GM19468 (cell line): ENCODE data around the gene SLC24A3.

Experiments used
- ATAC-seq: cut with Tn5 transposase; IDR thresholded peaks from one replicate; pipeline ENCODE4 v1.9.1; 2021; ENCODE audit warnings: mild to moderate bottlenecking, moderate library complexity, moderate number of reproducible peaks; ENCODE audit not compliant: unreplicated experiment; ENCODE audit errors: extremely low read depth

The SLC24A3 gene

DNA sequence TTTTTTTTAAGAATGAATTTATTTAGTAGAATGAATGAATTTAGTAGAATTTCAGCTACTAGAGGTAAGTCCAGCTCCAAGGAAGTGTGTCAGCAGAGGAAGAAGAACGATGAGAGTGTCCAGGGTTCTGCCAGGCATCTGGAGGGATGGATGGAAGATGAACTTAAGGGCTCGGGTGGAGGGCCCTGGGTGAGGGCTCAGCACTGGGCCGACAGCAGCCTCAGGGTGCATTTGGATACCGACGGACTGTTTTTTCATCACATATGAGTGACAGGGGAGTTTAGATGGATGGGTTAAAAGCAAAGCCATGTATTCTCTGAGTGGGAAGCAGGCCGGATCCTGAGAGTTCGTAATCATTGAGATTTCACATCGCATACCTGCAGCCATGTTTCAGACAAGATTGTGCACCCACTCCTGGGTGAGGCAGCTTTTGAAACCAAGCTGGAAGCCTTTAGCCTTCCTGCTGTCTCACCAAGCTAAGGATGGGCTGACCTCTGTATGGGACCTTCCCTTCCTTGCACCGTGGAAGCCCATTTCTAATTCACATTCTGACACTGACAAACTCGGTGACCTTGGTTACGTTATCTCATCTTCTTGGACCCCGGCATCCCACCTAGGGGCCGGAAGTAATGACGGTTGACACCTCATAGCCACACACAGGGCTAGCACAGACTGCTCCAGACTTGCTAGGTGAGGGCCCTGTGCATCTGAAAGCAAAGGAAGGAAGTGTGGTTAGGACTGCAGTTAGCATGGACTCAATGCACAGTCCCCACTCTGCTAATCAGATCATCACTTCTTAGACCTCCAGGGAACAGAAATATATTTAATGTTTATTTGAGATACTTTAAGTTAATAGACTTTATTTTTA, 228.5 kb downstream of the SLC24A3 start:
- ATAC-seq, result no peak

DNA sequence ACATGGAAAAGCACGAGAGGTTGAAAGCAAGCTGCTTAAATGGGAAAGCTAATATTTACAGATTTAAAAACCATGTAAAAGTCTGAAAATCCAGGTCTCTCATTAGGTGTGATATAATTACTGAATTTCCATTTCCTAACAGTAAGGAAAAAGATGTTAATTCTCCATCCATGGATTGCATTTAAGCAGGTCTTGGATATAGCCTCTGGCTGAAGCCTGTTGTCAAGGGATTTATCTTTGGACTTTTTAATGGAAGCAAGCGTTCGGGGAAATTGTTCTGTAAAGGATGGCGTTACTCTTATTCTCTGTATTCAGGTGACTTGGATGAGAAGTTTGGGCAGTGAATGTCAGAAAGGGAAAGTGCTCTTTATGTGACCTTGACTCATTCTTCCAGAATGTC, 233.8 kb downstream of the SLC24A3 start:
- ATAC-seq, result no peak

DNA sequence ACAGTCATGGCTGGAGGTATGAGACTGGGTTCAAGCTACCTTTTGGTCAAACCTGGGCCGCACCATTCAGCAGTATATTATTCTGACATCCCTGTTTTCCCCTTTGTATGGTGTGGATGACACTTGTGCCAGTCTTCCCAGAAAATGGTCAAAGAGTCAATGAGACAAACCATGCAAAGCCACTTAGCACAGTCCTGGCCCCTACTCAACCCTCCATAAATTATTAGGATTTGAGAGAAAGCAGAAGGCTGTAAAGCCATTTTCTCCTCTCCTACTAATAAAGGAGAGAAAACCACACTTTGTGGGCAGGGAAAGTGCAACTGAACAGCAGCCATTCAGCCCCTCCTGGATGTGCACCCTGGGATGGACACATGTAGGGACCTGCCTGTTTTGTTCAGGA, 236.2 kb downstream of the SLC24A3 start:
- no peak for ATAC-seq

DNA sequence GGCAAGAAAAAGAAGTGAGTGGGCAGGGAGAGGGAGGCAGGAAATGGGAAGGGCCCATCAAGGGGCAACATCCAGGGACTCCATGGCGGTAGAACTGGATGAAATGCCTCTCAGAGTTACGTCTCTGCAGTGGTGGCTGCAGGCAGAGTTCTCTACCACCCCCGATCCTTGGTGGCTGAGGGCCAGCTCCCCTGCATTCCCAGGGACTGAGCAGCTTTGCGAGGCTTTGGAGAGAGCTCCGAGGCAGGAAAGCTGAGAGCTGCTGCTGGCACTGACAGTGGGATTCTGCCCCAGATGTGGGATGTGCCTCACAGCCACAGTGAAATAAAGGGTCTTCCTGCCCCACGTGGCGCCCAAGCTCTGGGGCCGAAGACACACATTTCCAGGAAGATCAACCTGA, 236.6 kb downstream of the SLC24A3 start:
- ATAC-seq, result no peak

DNA sequence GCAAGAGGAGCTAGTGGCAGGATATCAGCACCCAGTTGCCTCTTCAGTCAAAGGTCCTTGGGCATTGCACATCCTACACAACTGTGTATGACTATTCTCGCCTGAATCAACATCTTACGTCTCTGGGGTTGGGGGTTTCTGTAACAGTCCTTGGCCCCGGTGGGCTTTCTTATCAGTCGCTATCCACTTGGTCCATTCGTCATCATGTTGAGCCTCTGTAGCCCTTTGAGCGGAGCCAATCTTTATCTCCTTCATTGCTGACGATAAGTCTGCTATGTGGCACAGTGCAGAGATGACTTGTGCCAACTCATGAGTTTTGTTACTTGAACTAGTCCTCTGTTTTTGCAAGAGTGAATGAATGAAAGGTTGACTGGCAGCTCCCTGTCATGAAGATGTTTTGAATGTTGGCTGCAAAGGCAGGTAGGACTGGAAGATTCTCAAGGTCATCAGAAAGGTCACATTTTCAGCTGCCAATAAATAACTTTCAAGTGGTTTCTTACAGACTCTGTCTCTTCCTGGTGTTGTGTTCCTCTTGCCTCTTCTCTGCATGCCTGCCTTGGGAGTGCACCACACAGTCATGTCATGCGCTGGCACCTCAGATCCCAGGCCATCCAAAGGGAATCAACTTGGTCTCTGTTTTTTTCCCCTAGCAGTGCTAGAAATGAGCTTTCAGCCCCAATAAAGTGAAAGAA, 238.9 kb downstream of the SLC24A3 start:
- ATAC-seq, result no peak

DNA sequence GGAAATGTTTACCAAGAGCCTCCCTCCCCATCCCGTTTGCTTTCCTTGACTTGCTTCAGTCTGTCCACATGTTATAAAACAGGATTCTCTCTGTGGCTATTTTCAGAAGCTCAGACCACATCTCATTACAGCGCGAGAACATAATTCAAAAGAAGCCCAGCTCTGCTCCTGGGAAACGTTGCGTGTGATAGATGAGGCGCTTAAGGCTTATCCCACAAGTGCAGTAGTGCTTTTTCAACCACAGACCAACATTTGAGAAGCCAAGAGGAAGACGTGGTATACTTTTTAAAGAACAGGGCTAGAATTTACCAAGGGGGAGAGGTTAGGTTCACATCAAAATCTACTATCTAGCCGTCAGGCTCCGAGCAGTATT, 239.5 kb downstream of the SLC24A3 start:
- no peak for ATAC-seq

DNA sequence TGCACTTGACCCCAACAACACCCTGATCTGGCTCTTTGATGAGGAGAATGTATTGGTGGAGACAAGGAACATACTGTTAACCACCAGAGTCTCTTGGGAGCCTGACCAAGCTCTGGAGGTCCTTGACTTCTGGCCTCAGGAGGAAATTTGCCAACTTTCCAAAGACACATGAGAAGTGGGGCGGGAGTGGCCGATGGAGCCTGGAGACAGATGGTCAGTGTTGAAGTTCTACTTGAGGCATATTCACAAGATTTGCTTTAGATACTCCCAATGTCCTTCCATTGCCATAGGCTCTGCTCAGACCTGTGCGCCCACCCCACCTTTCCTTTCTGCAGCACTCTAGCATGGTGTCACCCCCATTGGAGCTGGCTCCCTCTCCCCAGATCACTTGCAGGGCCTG, 241.0 kb downstream of the SLC24A3 start:
- no peak for ATAC-seq

DNA sequence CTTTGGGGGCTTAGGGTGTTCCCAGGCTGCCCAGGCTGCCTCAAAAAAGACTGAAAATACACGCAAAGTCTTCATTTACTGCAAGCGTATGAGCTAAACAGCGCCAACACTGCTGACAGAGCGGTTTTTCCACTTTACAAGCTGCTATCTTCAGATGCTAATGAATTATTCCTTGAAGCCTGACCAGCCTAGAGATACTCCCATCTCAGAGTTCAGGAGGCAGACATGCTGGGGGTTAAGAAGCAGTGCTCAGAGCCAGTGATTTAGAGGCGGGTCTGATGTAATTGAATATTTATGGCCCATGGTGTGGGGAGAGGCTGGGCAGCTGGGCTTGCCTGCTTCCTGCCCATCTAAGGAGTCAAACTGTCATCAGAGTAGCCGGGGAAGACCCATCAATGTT, 241.4 kb downstream of the SLC24A3 start:
- ATAC-seq, result no peak

DNA sequence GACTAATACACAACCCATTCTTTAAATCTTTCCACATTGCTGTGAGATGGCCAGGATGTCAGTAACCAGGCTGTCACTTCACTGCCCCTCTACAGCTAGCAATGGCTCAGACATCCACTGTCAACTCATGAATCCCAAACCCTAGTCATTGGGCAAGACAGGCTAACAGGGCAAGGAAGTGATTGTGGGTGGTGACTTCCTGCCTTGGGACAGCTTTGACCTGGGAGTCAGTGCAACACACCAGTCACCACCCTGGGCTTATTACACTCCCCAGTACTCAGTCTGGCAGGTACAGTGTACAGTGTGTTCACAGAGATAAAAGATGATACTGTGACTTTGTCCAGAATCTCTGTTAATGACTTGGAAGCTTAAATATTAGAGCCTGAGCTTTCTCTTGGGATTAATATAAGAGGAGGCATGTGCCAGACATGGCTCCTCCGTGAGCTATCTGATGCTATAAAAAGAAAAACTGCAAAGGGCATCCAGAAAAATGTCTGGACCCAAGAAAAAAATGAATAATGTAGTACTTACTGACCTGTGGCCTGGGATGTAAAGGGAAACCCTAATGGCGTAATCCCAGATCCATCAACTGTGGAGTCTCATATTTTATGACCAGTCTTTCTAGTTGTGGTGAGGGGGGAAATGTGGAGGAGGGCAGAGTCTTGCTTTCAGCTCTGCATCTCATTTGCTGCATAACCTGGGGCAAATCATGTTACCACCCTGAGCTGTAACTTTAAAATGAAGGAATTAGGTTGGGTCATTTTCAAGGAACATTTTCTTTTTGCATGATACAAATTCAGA, 244.4 kb downstream of the SLC24A3 start:
- no peak for ATAC-seq

DNA sequence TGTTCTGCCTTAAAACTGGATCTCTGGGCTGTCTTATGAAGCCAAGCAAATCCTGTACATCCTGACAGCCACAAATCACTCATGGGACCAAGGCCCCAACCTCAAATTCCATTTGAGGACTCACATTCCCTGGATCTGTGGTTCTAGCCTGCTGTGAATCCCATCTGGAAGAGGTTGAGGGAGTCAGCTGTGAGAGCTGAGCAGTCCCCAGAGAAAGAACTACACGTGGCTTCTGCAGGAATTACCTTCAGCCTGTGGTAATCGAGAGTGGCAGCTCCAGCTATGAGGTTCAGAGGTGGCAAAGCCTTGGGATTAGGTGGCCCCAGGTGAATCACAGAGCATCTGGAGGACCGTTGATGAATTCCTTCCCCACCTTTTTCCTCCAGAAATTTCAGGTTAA, 245.2 kb downstream of the SLC24A3 start:
- no peak for ATAC-seq

DNA sequence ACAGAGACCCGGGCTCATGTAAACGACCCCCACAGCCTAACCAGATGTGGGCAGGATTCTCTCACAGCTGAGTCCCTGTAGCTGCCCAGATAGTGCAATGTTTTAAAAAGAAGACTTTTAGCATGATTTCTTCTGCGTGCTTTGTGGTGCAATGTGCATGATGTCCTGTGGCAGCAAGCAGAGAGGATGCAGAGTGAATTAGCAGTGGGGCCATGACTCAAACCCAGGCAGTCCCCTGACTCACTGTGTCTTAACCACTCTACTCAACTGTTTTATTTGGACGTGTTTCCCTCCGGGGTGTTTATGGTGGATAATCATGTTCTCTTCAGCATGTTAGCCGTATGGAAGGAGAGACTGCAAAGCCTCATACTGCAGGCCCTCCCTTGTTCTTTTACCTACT, 247.9 kb downstream of the SLC24A3 start:
- ATAC-seq, result no peak

DNA sequence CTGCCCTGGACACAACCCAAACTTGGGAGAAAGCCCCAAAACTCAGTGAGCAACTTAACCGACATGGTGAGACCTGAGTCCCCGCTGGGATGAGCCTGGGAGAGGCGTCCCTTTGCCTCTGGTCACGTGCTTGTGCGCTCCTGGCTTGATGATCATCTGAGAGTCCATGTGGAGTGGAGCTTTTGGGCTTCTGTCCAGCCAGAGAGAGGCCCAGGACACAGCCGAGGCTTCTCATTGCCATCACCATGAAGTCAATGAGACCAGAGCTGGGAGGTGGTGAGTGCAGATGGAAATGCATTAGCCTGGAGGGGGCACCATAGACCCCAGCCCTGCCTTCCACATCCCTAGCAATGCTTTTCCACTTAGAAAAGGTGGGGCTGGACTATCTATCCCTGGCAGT, 250.0 kb downstream of the SLC24A3 start:
- no peak for ATAC-seq

DNA sequence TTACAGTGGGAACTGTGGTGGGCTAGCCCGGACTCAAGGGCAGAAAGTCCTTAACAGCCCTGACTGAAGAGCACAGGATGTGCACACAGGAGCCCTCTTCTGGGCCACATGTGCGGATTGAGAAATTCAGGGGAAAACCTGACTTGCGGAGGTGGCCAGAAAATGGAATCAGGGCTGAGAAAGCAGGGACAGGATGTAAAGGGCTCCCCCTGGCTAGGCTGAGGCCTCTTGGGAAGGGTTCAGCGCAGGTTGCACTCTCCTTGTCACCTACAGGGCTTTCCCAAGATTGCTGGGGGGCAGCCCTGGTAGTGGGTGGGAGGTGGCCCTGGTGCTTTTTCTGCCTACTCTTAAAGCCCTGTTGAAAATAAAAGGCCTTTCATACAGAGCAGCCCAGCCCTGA, 251.2 kb downstream of the SLC24A3 start:
- ATAC-seq, result no peak

DNA sequence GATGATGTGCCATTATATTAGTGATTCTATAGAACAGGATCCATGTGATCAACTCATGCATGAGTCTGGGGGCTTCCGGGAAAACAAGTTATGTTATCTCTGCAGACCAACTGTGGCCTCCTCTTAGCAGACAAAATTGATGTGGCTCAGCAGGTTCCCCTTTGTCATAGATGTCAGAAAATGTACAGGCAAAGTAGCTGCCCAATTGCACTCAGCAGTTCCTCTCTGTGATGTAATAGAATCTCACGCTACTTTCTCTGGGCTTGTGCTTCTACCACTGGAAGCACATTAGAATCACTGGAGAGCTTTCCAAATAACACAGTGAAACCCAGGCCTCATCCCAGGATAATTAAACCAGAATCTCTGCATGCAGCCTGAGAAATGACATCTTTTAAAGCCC, 253.1 kb downstream of the SLC24A3 start:
- no peak for ATAC-seq

DNA sequence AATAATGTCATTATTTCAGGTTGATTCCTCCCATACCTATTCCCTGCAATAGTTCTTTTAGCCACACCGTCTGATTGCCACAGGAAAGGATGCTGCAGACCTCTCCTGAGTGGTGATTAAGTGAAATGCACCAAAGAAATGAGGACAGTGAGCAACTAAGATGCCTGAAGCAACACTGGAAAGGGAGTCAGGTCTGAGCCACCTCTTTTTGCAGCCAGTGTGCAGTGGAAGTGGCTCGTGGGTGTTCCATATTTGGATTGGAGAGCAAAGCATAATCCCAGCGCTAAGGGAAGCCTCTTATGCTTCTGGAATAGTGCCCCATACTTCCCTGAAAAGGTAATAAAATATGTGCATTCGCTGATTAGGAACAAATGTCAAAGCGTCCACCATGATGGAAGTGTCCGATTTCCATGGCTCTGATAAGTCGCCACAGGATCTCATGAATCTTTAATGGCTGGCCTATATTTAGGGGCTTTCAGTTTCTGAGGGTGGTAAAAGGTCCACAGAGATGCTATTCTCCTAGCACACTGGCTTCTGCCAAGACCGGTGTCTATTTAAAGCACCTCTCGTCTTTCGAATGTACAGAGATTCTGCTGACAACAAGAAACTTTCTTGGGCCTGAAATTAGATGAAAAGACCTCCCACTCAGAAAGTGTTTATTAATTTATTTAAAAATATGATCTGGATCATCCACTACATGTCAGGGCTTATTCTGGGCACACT, 253.9 kb downstream of the SLC24A3 start:
- ATAC-seq, result no peak

DNA sequence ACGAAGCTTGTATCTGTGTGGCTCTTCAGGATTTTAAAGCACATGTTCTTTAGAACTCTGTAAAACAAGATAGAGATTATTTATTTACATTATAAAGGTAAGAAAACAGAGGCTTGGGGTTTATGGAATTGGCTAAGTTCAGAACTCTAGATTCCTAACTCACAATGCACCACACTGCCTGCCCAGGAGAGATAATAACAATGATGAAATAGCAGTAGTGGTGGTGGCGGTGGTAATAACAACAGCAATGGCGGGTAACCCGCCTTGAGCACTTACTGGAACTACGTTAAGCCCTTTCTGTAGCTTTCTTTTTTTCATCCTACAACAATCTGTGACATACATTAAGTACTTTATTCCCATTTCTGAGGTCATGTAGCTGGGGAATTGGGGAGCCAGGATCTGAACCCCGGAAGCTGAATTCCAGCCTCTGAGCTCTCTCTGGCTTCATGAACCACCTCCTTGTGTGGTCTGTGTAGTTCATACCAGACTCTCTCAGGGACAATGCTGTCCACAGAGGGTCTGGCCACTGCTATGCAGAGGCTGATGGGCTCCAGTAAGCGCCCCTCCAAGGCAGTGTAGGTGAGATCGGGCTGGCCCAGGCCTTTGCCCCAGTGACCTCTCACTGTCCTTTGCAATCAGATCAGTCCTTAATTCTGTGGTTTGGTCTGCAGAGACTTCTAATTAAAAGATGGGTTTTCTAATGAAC, 260.9 kb downstream of the SLC24A3 start:
- no peak for ATAC-seq

DNA sequence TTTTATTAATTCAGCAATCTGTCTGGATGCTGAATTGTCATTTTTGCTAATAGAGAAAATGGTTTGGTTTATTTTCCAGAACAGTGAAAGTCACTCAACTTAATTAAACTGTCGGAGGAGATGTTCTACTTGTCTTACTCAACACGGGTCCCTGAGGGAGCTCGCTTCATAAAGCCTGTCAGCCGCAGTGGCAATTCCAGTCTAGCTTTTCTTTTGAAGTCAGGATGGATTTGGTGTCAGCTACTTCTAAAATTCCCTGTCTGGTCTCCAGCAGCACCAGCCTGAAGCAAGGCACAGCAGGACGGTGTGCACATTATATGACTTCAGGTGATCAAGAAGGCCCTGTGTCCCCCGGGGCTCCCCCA, 261.5 kb downstream of the SLC24A3 start:
- no peak for ATAC-seq

DNA sequence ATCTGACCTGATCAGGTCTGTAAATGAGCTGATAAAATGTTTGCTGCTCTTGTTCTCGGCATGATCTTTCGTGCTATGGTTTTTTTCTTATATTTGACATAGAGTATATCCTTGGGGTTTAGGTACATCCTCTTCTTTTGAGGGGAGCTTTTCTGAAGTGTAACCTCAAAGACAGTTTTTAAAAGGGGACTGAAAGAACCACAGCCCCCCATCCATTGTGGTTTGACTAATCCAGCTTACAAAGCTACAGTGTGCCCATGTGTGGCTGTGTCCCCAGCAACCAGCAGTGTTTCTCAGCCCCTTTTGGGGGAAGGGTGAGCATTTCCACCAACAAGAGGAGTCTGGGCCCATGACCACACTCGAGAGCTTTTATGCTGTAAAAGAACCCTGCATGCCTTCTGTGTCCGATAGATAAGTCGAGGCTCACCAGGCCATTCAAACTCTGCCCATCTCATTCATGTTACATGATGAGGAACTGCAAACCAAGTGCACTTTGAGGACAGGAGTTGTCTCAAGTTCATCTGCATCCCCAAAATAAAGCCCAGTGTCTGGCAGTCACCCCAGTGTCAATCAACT, 266.0 kb downstream of the SLC24A3 start:
- ATAC-seq, result no peak

DNA sequence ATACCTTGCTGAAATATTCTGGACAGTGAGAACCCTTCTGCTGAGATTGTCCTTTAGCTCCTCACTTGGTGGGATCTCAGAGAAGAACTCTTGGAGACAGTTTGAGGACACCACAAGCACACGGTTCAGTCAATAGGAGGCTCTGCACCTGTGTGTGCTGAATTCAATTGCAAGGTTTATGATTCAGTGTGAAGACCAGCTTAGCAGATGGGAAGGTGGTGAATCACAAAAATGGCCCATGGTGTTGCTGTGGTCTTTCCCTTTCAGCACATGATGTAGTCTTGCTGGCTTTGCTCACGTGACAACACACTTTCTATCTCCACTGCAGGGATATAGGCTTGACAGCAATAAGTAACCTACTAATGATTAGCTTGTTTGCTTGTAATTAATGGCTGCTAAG, 270.3 kb downstream of the SLC24A3 start:
- no peak for ATAC-seq

DNA sequence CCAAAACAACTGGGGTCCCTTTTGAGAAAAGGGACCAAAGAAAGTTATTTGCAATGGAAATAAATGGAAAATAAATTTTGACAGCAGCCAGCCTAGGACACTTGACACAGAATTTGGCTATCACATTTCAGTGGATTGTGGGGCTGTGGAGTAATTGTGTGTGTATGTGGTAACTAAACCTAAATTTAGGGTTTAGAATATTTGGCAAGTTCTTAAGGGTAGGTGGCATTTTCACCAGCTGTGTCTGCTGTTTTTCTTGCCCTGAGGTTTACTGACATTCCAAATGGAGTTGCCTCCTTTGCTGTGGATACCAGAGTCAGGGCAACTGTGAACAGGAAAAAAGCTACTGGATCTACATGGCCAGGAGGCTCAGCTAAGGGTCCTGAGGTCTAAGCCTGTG, 270.9 kb downstream of the SLC24A3 start:
- ATAC-seq, result no peak
